Ascending aorta (tissue), 2 donors: ENCODE results near the gene TM9SF1. TPM values are rescaled to one million over a fixed set of nuclear protein-coding genes. Genes with fewer than 3 reads are reported as not detected.
A peak's percentile ranks its signal among the peaks of the same experiment; 100 is the strongest.

Source experiments
- DNase-seq, 2 donors: peaks; one replicate each; pipeline ENCODE4 v3.0.0-alpha.2; 2019; ENCODE audit warnings: low spot score in 2 of 2
- H3K27ac ChIP-seq, 2 donors: fragments of 200-600 bp; sonication (generic); one replicate each; pipeline ENCODE4 v1.5.1; 2016 to 2017; ENCODE audit warnings: mild to moderate bottlenecking in 1 of 2
- H3K27me3 ChIP-seq: fragments of 200-600 bp; sonication (generic); one replicate; pipeline ENCODE4 v1.5.1; 2017
- H3K36me3 ChIP-seq, 2 donors: fragments of 200-600 bp; sonication (generic); one replicate each; pipeline ENCODE4 v1.5.1; 2016
- H3K4me1 ChIP-seq, 2 donors: fragments of 200-600 bp; sonication (generic); one replicate each; pipeline ENCODE4 v1.5.1; 2016 to 2017; ENCODE audit warnings: mild to moderate bottlenecking in 1 of 2
- H3K4me3 ChIP-seq, 2 donors: fragments of 200-600 bp; sonication (generic); one replicate each; pipeline ENCODE4 v1.5.1; 2016 to 2017; ENCODE audit warnings: mild to moderate bottlenecking in 1 of 2
- H3K9me3 ChIP-seq, 2 donors: fragments of 200-600 bp; sonication (generic); one replicate each; pipeline ENCODE4 v1.5.1; 2016
- intact Hi-C: fragments of 100-400 bp; cut with DNase I; formaldehyde crosslinking; loops from one replicate; pipeline ENCODE4 v1.15.1; 2023
- total RNA-seq: library from RNA; depleted of rRNA; stranded (reverse); fragments of >200 nt; gene quantifications from one replicate; pipeline ENCODE4 v1.1.0, GENCODE V29; 2016
- TF ChIP-seq, protein P1 (sequence below), 3 experiments: fragments of 200-600 bp in 2 of 3; fragments of 450-650 bp in 1 of 3; sonication (generic) in 2 of 3; IDR thresholded peaks; one replicate each; pipeline ENCODE4 v1.5.1; 2016 to 2019; ENCODE audit warnings: antibody characterized with exemption in 3 of 3, mild to moderate bottlenecking in 1 of 3, moderate library complexity in 1 of 3

TM9SF1 gene
- total RNA-seq, 1 donor from 2014 or later, result 86.5 TPM

DNA sequence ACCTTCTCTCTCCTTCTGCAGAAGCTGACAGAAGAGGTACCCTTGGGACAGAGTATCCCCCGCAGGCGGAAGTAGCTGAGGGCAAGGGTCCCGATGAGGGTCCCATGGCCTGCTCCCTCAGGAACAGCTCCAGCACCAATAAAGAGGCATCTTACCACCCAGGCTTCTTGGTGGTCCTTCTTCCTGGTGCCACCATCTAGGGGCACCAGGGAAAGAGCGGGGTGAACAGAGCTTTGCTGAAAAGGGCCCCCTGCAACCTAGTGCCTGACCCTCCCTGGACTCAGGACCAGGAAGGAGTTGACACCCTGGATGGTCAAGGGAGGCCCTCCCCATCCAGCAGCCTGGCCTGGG is 34.8 kb downstream of the TM9SF1 start:
- TF ChIP-seq, protein P1, sequence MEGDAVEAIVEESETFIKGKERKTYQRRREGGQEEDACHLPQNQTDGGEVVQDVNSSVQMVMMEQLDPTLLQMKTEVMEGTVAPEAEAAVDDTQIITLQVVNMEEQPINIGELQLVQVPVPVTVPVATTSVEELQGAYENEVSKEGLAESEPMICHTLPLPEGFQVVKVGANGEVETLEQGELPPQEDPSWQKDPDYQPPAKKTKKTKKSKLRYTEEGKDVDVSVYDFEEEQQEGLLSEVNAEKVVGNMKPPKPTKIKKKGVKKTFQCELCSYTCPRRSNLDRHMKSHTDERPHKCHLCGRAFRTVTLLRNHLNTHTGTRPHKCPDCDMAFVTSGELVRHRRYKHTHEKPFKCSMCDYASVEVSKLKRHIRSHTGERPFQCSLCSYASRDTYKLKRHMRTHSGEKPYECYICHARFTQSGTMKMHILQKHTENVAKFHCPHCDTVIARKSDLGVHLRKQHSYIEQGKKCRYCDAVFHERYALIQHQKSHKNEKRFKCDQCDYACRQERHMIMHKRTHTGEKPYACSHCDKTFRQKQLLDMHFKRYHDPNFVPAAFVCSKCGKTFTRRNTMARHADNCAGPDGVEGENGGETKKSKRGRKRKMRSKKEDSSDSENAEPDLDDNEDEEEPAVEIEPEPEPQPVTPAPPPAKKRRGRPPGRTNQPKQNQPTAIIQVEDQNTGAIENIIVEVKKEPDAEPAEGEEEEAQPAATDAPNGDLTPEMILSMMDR (IDR thresholded peaks at IDR 0.05), result no peak
- H3K36me3 ChIP-seq, result peaks cover 58 to 65% of the 10 kb centered on the region in 2 donors
- H3K27ac ChIP-seq, result peak overlapping the region; percentile 85 to 88
- intact Hi-C loops, result loop anchor here (2.0 kb wide), 1 partner anchor 28 kb away; the partner anchor contains the start of gene IPO4
- H3K4me3 ChIP-seq, result no peak overlapping the region
- no peaks in the 10 kb centered on the region for H3K27me3 ChIP-seq
- no peaks in the 10 kb centered on the region for H3K9me3 ChIP-seq
- H3K4me1 ChIP-seq, result peaks cover 9 to 12% of the 10 kb centered on the region in 2 donors
- DNase-seq, result no peak

GRCh38 chr14:24159777-24160498 is 35.3 kb downstream of the TM9SF1 start:
- H3K4me1 ChIP-seq, result peaks cover 9 to 12% of the 10 kb centered on the region in 2 donors
- TF ChIP-seq, protein P1 (IDR thresholded peaks at IDR 0.05), result no peak
- DNase-seq, result peak in 1 of 2 donors; percentile 62
- no peaks in the 10 kb centered on the region for H3K27me3 ChIP-seq
- H3K4me3 ChIP-seq, result no peak overlapping the region
- H3K36me3 ChIP-seq, result peaks cover 58 to 65% of the 10 kb centered on the region in 2 donors
- H3K27ac ChIP-seq, result peak overlapping the region; percentile 85 to 88
- H3K9me3 ChIP-seq, result no peaks in the 10 kb centered on the region
- intact Hi-C loops, result loop anchor here (2.0 kb wide), 1 partner anchor 29 kb away; the partner anchor contains the start of gene IPO4

- intact Hi-C loops, result no loop called here
- TF ChIP-seq, protein P1 (IDR thresholded peaks at IDR 0.05), result no peak
- peaks cover 43 to 69% of the 10 kb centered on the region in 2 donors for H3K36me3 ChIP-seq
Observed at GRCh38 chr14:24157331-24157730, 37.9 kb downstream of the TM9SF1 start.

DNA sequence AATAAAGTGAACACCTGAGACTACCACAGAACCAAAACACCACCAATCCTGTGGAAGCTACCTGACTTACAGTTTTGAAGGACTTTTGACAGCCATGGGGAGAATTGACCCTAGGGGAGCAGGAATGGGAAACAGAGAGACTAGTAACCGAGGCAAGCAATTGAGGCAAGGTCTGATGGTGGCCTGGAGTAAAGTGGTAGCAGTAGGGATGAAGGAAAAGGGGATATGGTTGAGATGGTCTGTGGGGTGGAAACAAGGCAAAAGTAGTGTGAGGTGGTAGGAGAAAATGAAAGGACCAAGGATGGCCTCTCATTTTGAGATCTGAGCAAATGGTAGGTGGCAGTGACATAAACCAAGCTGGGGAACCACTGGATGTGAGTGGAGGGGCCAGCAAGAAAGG is 38.4 kb downstream of the TM9SF1 start:
- H3K27me3 ChIP-seq, result no peaks in the 10 kb centered on the region
- TF ChIP-seq, protein P1 (IDR thresholded peaks at IDR 0.05), result no peak
- no peaks in the 10 kb centered on the region for H3K9me3 ChIP-seq
- no peak overlapping the region for H3K27ac ChIP-seq
- no peak overlapping the region for H3K4me3 ChIP-seq
- peaks cover 45 to 74% of the 10 kb centered on the region in 2 donors for H3K36me3 ChIP-seq
- no peak for DNase-seq
- no peaks in the 10 kb centered on the region for H3K4me1 ChIP-seq
- intact Hi-C loops, result no loop called here

More at GRCh38 chr14:24157331-24157730, 37.9 kb downstream of the TM9SF1 start:
- peaks cover under 1 to 4% of the 10 kb centered on the region in 2 donors for H3K4me1 ChIP-seq
- no peak overlapping the region for H3K4me3 ChIP-seq
- no peak overlapping the region for H3K27ac ChIP-seq
- no peaks in the 10 kb centered on the region for H3K27me3 ChIP-seq
- DNase-seq, result no peak
- H3K9me3 ChIP-seq, result no peaks in the 10 kb centered on the region

- intact Hi-C loops, result no loop called here
- Histone ChIP-seq H3K4me1 (no peaks in the 10 kb centered on the region), H3K36me3 (peaks cover 57 to 85% of the 10 kb centered on the region in 2 donors), H3K9me3 (no peaks in the 10 kb centered on the region), H3K27ac (no peak overlapping the region), H3K27me3 (no peaks in the 10 kb centered on the region), H3K4me3 (no peak overlapping the region)
- DNase-seq, result no peak
- TF ChIP-seq, protein P1 (IDR thresholded peaks at IDR 0.05), result no peak
Observed at GRCh38 chr14:24155100-24155499, 40.1 kb downstream of the TM9SF1 start.
